ENCODE measurements around the gene GPR37. TPM values are rescaled to one million over a fixed set of nuclear protein-coding genes. Genes with fewer than 3 reads are reported as not detected.

GPR37 gene
- total and polyA plus RNA-seq, 7 donors = 0.09 to 0.89 (median 0.47) TPM

DNA sequence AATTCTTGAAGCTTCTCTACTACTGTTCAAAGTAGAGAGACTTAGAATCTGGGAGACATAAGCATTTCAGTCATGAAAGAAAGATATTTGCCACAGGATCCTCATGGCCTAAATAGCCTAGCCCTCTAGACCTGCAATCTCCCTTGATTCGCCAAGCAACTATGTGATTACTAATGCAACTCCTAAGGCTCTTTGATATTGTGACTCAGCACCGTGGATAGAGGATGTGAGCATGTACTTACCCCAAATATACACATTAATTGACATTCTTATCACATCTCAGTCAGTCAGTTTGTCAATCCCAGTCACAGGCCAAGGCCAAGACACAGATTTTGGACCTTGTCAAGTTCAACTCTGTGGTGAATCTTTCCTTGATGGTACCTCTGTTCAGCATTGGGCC is 42.6 kb downstream of the GPR37 start:
- ATAC-seq (peak in 2 of 4 donors; percentile 54 to 63), DNase-seq (no peak)
- TF ChIP-seq, protein P1, sequence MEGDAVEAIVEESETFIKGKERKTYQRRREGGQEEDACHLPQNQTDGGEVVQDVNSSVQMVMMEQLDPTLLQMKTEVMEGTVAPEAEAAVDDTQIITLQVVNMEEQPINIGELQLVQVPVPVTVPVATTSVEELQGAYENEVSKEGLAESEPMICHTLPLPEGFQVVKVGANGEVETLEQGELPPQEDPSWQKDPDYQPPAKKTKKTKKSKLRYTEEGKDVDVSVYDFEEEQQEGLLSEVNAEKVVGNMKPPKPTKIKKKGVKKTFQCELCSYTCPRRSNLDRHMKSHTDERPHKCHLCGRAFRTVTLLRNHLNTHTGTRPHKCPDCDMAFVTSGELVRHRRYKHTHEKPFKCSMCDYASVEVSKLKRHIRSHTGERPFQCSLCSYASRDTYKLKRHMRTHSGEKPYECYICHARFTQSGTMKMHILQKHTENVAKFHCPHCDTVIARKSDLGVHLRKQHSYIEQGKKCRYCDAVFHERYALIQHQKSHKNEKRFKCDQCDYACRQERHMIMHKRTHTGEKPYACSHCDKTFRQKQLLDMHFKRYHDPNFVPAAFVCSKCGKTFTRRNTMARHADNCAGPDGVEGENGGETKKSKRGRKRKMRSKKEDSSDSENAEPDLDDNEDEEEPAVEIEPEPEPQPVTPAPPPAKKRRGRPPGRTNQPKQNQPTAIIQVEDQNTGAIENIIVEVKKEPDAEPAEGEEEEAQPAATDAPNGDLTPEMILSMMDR (IDR thresholded peaks at IDR 0.05) = no peak
- H3K4me1 ChIP-seq = no peaks in the 10 kb centered on the region
- no peaks in the 10 kb centered on the region for H3K36me3 ChIP-seq (ENCODE audit: insufficient read depth in 1 of 2, low read depth in 1 of 2)
- H3K27ac ChIP-seq = no peak overlapping the region
- H3K4me3 ChIP-seq = no peak overlapping the region
- intact Hi-C loops (cut with DNase I) = no loop called here
- no peaks in the 10 kb centered on the region for H3K9me3 ChIP-seq
- WGBS, 3 donors = 71 to 86% (median 81%) methylated on average over 2 of the region's 2 CpGs
- H3K27me3 ChIP-seq (ENCODE audit: insufficient read depth in 3 of 3, low read length in 2 of 3) = no peaks in the 10 kb centered on the region

DNA sequence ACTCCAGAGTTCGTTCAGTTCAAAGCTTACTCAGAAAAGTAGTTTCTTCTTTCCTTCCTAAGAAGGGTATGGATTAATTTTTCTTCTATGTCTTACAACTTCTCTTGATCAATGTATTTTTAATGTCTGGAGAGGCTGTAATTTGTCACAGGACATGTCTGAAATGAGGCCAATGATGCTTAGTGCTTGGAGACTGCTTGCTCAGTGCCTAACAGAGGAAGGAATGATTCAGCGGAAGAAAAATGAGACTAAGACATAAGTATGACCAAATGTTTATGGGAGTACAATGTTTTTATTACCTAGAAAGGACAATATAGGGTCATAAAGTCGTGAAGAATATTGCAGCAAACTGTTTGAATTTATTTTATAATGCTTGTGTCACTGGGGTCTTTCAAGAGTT is 43.3 kb downstream of the GPR37 start:
- no peaks in the 10 kb centered on the region for H3K4me1 ChIP-seq
- TF ChIP-seq, protein P1 (IDR thresholded peaks at IDR 0.05) = no peak
- intact Hi-C loops (cut with DNase I) = no loop called here
- DNase-seq = no peak
- ATAC-seq = no peak
- no peak overlapping the region for H3K4me3 ChIP-seq
- no peaks in the 10 kb centered on the region for H3K36me3 ChIP-seq (ENCODE audit: insufficient read depth in 1 of 2, low read depth in 1 of 2)
- H3K27ac ChIP-seq = no peak overlapping the region
- WGBS, 3 donors = 68 to 70% (median 69%) methylated on average over 3 of the region's 3 CpGs
- no peaks in the 10 kb centered on the region for H3K27me3 ChIP-seq (ENCODE audit: insufficient read depth in 3 of 3, low read length in 2 of 3)
- H3K9me3 ChIP-seq = no peaks in the 10 kb centered on the region

DNA sequence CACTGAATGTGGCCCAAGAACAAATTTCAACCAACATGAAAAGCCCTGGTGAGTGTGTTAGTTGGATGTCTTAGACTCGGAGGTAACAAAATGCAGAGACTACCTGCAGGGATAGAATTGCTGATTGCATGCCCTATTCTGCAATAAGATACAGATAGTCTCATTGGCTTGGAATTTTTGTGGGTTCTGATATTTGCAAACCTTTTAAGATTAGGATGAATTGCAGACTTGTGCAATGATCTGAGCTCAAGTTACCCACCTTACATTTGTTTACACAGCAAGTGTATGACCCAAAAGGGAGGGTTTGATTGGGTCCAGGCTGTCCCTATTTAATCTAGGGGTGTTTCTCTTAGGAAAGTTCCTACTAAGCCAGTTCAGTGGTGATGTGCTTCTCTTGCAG is 45.4 kb downstream of the GPR37 start:
- TF ChIP-seq, protein P1 (IDR thresholded peaks at IDR 0.05) = no peak
- H3K27me3 ChIP-seq (ENCODE audit: insufficient read depth in 3 of 3, low read length in 2 of 3) = no peaks in the 10 kb centered on the region
- H3K9me3 ChIP-seq = no peaks in the 10 kb centered on the region
- H3K27ac ChIP-seq = no peak overlapping the region
- H3K36me3 ChIP-seq (ENCODE audit: insufficient read depth in 1 of 2, low read depth in 1 of 2) = no peaks in the 10 kb centered on the region
- intact Hi-C loops (cut with DNase I) = no loop called here
- no peak for DNase-seq
- no peak overlapping the region for H3K4me3 ChIP-seq
- H3K4me1 ChIP-seq = no peaks in the 10 kb centered on the region
- 33 to 48% (median 33%) methylated on average over 1 of the region's 1 CpG for WGBS, 3 donors
- peak in 1 of 4 donors; percentile 50 for ATAC-seq

DNA sequence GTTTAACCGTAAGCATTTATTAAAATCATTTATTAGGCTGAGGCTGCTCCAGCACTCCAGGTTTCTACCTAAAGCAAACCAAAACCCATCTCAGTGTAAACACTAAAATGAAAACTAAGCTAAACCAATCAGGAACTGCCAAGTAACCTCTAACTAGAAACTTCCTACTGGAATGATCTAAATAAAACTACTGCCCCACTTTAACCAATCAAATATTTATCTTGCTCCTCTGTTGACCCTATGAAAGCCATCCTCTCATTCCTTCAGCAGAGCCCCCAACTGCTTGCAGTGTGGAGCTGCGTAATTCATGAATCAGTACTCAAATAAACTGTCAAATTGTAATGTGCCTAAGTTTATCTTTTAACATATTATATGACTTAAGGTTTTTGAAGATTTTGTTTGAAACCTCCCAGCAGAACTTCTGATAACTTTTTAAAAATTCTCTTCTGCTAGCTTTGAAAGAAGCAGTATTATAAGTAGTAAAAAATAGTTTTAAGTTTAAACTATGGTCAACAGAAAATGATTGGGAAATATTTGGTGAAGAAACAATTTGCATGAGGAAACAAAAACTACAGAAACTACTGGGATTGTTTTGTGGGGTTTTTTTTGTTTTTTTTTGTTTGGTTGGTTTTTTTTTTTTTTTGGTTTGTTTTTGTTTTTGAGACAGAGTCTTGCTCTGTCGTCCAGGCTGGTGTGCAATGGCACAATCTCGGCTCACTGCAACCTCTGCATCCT is 47.4 kb downstream of the GPR37 start:
- no peaks in the 10 kb centered on the region for H3K9me3 ChIP-seq
- DNase-seq (no peak), ATAC-seq (no peak)
- H3K4me3 ChIP-seq = no peak overlapping the region
- no peaks in the 10 kb centered on the region for H3K4me1 ChIP-seq
- no peak overlapping the region for H3K27ac ChIP-seq
- 79 to 82% (median 81%) methylated on average over 4 of the region's 4 CpGs for WGBS, 3 donors
- no peaks in the 10 kb centered on the region for H3K27me3 ChIP-seq (ENCODE audit: insufficient read depth in 3 of 3, low read length in 2 of 3)
- intact Hi-C loops (cut with DNase I) = no loop called here
- H3K36me3 ChIP-seq (ENCODE audit: insufficient read depth in 1 of 2, low read depth in 1 of 2) = no peaks in the 10 kb centered on the region
- TF ChIP-seq, protein P1 (IDR thresholded peaks at IDR 0.05) = no peak

DNA sequence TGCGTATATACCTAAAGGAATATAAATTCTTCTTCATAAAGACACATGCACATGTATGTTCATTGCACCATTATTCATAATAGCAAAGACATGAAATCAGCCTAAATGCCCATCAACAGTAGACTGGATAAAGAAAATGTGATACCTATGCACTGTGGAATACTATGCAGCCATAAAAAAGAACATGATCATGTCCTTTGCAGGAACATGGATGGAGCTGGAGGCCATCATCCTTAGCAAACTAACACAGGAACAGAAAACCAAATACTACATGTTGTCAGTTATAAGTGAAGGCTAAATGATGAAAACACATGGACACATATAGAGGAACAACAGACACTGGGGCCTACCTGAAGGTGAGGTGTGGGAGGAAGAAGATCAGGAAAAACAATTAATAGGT is 48.7 kb downstream of the GPR37 start:
- no peak overlapping the region for H3K4me3 ChIP-seq
- intact Hi-C loops (cut with DNase I) = no loop called here
- H3K36me3 ChIP-seq (ENCODE audit: insufficient read depth in 1 of 2, low read depth in 1 of 2) = no peaks in the 10 kb centered on the region
- no peaks in the 10 kb centered on the region for H3K9me3 ChIP-seq
- no peaks in the 10 kb centered on the region for H3K4me1 ChIP-seq
- no peak overlapping the region for H3K27ac ChIP-seq
- DNase-seq (no peak), ATAC-seq (no peak)
- 95 to 96% (median 95%) methylated on average over 1 of the region's 1 CpG for WGBS, 3 donors
- TF ChIP-seq, protein P1 (IDR thresholded peaks at IDR 0.05) = no peak
- no peaks in the 10 kb centered on the region for H3K27me3 ChIP-seq (ENCODE audit: insufficient read depth in 3 of 3, low read length in 2 of 3)

All from psoas muscle (tissue), 8 donors.